ENCODE measurements around the gene RSBN1L. TPM values are rescaled to one million over a fixed set of nuclear protein-coding genes. Genes with fewer than 3 reads are reported as not detected.

RSBN1L gene
- polyA plus RNA-seq, 2 of the 4 experiments (the other 2 are of a cell fraction) = 11.1 to 13.0 TPM

DNA sequence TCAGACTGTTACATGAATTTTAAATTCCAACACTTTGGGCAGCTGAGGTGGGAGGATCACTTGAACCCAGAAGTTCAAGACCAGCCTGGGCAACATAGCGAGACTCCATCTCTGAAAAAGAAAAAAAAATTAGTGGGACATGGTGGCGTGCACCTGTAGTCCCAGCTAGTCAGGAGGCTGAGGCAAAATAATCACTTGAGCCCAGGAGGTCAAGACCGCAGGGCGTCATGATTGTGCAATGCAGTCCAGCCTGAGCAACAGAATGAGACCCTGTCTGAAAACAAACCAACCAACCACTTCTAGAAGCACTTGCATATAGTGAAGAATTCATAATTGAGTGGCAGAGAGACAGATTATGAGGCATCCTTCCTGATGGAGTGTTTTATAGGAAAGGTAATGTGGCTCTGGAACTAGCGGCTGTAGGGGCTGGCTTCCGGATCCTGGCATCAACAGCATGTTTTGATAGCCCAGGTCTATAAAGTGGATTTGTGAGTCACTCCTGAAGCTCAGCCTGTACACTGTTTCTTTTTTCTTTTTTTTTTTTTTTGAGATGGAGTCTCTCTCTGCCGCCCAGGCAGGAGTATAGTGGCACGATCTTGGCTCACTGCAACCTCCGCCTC, 40.3 kb upstream of the RSBN1L start:
- ATAC-seq = no peak
- H3K4me3 ChIP-seq = no peak overlapping the region
- TF ChIP-seq CEBPB (IDR thresholded peaks at IDR 0.05) (0 out of 4 replicates have a peak, but pooled peaks of 1 of the 2 experiments have one; percentile 12), PHF8 (IDR thresholded peaks at IDR 0.05; ENCODE audit: borderline replicate concordance, low read depth) (no peak), CBX2 (IDR thresholded peaks at IDR 0.05; ENCODE audit: borderline replicate concordance, low read depth) (no peak), RNF2 (IDR thresholded peaks at IDR 0.05; ENCODE audit: borderline replicate concordance, low read depth) (no peak), POLR2AphosphoS2 (conservative IDR thresholded peaks at IDR 0.05; ENCODE audit: low read length) (no peak), HOXB5 (CRISPR knock-in tag; IDR thresholded peaks at IDR 0.05) (no peak), HEYL (CRISPR knock-in tag; IDR thresholded peaks at IDR 0.05) (no peak)
- FAIRE-seq = no peak
- ChIA-PET CTCF (interaction anchor here (0.9 to 4.5 kb wide), 8 partner anchors 9 to 217 kb away, joined by 3 to 32 read pairs (median 5); no protein-coding TSS in a partner anchor), POLR2A (no interaction called here)
- H3K9me3 ChIP-seq = no peaks in the 10 kb centered on the region
- no peak for DNase-seq (ENCODE audit: low read depth in 1 of 2, low spot score in 1 of 2)
- peaks cover 9% of the 10 kb centered on the region; the same call in 1 of the 3 replicates for H3K4me1 ChIP-seq
- H3K27ac ChIP-seq = no peak overlapping the region
- 97% methylated on average over 9 of the region's 9 CpGs for WGBS (ENCODE audit: missing lambda C conversion rate)
- H3K4me2 ChIP-seq = no peak overlapping the region

DNA sequence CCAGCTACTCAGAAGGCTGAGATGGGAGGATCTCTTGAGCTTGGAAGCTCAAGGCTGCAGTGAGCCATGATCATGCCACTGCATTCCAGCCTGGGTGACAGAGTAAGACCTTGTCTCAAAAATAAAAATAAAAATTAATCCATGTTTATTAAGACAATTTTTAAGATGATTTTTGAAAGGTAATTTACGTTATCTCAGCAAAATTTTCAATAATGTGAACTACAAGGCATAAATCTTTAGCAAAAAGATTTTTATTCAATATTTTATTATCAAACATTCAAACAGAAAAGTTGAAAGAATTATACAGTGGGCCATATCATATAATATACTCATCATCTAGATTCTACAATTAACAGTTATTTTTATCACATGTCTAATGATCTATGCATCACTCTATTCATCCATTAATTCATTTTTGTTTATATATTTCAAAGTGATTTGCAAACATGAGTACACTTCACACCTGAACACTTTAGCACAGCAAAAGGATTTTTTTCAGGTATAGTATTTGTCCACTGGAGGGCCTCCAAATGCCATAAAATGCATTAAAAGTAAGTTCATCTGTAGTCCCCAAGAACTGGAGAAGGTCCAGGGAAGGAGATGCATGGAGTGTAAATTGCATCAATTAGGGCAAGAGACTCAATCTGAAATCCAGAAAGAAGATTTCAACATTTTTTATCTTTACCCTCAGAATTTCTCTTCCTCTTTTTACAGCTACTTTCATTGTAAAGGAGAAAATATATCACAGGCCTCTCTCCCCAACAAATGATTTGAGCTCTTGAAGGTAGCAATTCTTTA, 38.6 kb upstream of the RSBN1L start:
- no peak for FAIRE-seq
- H3K27ac ChIP-seq = no peak overlapping the region
- no peaks in the 10 kb centered on the region for H3K9me3 ChIP-seq
- H3K4me3 ChIP-seq = no peak overlapping the region
- H3K4me1 ChIP-seq = no peaks in the 10 kb centered on the region
- POLR2A ChIA-PET = no interaction called here
- 36% methylated on average over 1 of the region's 1 CpG for WGBS (ENCODE audit: missing lambda C conversion rate)
- CTCF ChIA-PET = interaction anchor here (0.6 to 4.5 kb wide), 21 partner anchors 9 to 275 kb away, joined by 3 to 32 read pairs (median 4); partner anchors contain the start of genes PHTF2 and TMEM60
- peak; percentile 59 to 77; a peak in 4 of 6 replicates for ATAC-seq
- no peak overlapping the region for H3K4me2 ChIP-seq
- DNase-seq (ENCODE audit: low read depth in 1 of 2, low spot score in 1 of 2) = peak; percentile 32 to 46
- peak; percentile 78 to 81 for TF ChIP-seq RAD21 (conservative IDR thresholded peaks at IDR 0.05 in 1 of 2, IDR thresholded peaks at IDR 0.05 in 1 of 2)
- TF ChIP-seq, protein P1, sequence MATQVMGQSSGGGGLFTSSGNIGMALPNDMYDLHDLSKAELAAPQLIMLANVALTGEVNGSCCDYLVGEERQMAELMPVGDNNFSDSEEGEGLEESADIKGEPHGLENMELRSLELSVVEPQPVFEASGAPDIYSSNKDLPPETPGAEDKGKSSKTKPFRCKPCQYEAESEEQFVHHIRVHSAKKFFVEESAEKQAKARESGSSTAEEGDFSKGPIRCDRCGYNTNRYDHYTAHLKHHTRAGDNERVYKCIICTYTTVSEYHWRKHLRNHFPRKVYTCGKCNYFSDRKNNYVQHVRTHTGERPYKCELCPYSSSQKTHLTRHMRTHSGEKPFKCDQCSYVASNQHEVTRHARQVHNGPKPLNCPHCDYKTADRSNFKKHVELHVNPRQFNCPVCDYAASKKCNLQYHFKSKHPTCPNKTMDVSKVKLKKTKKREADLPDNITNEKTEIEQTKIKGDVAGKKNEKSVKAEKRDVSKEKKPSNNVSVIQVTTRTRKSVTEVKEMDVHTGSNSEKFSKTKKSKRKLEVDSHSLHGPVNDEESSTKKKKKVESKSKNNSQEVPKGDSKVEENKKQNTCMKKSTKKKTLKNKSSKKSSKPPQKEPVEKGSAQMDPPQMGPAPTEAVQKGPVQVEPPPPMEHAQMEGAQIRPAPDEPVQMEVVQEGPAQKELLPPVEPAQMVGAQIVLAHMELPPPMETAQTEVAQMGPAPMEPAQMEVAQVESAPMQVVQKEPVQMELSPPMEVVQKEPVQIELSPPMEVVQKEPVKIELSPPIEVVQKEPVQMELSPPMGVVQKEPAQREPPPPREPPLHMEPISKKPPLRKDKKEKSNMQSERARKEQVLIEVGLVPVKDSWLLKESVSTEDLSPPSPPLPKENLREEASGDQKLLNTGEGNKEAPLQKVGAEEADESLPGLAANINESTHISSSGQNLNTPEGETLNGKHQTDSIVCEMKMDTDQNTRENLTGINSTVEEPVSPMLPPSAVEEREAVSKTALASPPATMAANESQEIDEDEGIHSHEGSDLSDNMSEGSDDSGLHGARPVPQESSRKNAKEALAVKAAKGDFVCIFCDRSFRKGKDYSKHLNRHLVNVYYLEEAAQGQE (IDR thresholded peaks at IDR 0.05) = no peak
- TF ChIP-seq, protein P2, sequence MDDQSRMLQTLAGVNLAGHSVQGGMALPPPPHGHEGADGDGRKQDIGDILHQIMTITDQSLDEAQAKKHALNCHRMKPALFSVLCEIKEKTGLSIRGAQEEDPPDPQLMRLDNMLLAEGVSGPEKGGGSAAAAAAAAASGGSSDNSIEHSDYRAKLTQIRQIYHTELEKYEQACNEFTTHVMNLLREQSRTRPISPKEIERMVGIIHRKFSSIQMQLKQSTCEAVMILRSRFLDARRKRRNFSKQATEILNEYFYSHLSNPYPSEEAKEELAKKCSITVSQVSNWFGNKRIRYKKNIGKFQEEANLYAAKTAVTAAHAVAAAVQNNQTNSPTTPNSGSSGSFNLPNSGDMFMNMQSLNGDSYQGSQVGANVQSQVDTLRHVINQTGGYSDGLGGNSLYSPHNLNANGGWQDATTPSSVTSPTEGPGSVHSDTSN (IDR thresholded peaks at IDR 0.05) = no peak
- TF ChIP-seq, protein P3, sequence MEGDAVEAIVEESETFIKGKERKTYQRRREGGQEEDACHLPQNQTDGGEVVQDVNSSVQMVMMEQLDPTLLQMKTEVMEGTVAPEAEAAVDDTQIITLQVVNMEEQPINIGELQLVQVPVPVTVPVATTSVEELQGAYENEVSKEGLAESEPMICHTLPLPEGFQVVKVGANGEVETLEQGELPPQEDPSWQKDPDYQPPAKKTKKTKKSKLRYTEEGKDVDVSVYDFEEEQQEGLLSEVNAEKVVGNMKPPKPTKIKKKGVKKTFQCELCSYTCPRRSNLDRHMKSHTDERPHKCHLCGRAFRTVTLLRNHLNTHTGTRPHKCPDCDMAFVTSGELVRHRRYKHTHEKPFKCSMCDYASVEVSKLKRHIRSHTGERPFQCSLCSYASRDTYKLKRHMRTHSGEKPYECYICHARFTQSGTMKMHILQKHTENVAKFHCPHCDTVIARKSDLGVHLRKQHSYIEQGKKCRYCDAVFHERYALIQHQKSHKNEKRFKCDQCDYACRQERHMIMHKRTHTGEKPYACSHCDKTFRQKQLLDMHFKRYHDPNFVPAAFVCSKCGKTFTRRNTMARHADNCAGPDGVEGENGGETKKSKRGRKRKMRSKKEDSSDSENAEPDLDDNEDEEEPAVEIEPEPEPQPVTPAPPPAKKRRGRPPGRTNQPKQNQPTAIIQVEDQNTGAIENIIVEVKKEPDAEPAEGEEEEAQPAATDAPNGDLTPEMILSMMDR (IDR thresholded peaks at IDR 0.05) = peak; percentile 76
- TF ChIP-seq CBX2 (IDR thresholded peaks at IDR 0.05; ENCODE audit: borderline replicate concordance, low read depth) = no peak
- no peak for TF ChIP-seq RNF2 (IDR thresholded peaks at IDR 0.05; ENCODE audit: borderline replicate concordance, low read depth)
- no peak for TF ChIP-seq GATA3 (IDR thresholded peaks at IDR 0.05; ENCODE audit: borderline replicate concordance)
- TF ChIP-seq HOXB13 (CRISPR knock-in tag; IDR thresholded peaks at IDR 0.05; ENCODE audit: low read depth) = no peak
- TF ChIP-seq JUN (IDR thresholded peaks at IDR 0.05) = no peak
- no peak for TF ChIP-seq HOXA7 (CRISPR knock-in tag; IDR thresholded peaks at IDR 0.05)
- TF ChIP-seq, protein P4, sequence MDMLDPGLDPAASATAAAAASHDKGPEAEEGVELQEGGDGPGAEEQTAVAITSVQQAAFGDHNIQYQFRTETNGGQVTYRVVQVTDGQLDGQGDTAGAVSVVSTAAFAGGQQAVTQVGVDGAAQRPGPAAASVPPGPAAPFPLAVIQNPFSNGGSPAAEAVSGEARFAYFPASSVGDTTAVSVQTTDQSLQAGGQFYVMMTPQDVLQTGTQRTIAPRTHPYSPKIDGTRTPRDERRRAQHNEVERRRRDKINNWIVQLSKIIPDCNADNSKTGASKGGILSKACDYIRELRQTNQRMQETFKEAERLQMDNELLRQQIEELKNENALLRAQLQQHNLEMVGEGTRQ (IDR thresholded peaks at IDR 0.05) = no peak
- TF ChIP-seq, protein P5, sequence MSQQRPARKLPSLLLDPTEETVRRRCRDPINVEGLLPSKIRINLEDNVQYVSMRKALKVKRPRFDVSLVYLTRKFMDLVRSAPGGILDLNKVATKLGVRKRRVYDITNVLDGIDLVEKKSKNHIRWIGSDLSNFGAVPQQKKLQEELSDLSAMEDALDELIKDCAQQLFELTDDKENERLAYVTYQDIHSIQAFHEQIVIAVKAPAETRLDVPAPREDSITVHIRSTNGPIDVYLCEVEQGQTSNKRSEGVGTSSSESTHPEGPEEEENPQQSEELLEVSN (IDR thresholded peaks at IDR 0.05; ENCODE audit: borderline replicate concordance, low read depth) = no peak
- no peak for TF ChIP-seq ESRRA (IDR thresholded peaks at IDR 0.05; ENCODE audit: borderline replicate concordance, low read length)
- TF ChIP-seq HDAC2 (IDR thresholded peaks at IDR 0.05) = no peak
- no peak for TF ChIP-seq NPAS2 (CRISPR knock-in tag; IDR thresholded peaks at IDR 0.05; ENCODE audit: borderline replicate concordance)
- TF ChIP-seq SREBF2 (IDR thresholded peaks at IDR 0.05) = no peak
- TF ChIP-seq SMC3 (IDR thresholded peaks at IDR 0.05) = peak; percentile 69
- no peak for TF ChIP-seq CHD2 (IDR thresholded peaks at IDR 0.05; ENCODE audit: low read length, partially characterized antibody)
- TF ChIP-seq PHF8 (IDR thresholded peaks at IDR 0.05; ENCODE audit: borderline replicate concordance, low read depth) = no peak
- no peak for TF ChIP-seq CBX8 (IDR thresholded peaks at IDR 0.05)
